ENCODE data around the gene ZFP57.

GRCh38 chr6:29702519-29703103, 21.7 kb upstream of the ZFP57 start:
- TF ChIP-seq BHLHE40 (IDR thresholded peaks at IDR 0.05; ENCODE audit: borderline replicate concordance in 1 of 2, low read depth in 2 of 2, low read length in 1 of 2) (no peak), CTCF (IDR thresholded peaks at IDR 0.05 in 2 of 3, conservative IDR thresholded peaks at IDR 0.05 in 1 of 3; ENCODE audit: control insufficient read depth in 2 of 3, extremely low read depth in 1 of 3, insufficient read depth in 1 of 3, low read depth in 3 of 3, low read length in 3 of 3) (peak; percentile 69 to 84 (median 84)), RUNX3 (IDR thresholded peaks at IDR 0.05; ENCODE audit: low read length) (no peak), EZH2 (IDR thresholded peaks at IDR 0.05; ENCODE audit: borderline replicate concordance, control insufficient read depth, low read depth, low read length) (no peak), POLR2A (IDR thresholded peaks at IDR 0.05; ENCODE audit: low read depth, low read length) (no peak), RCOR1 (conservative IDR thresholded peaks at IDR 0.05; ENCODE audit: low read depth, low read length) (no peak), SRF (IDR thresholded peaks at IDR 0.05; ENCODE audit: low read depth in 2 of 2, low read length in 2 of 2) (no peak), CBX5 (IDR thresholded peaks at IDR 0.05; ENCODE audit: low read depth) (no peak)
- TF ChIP-seq, protein P1, sequence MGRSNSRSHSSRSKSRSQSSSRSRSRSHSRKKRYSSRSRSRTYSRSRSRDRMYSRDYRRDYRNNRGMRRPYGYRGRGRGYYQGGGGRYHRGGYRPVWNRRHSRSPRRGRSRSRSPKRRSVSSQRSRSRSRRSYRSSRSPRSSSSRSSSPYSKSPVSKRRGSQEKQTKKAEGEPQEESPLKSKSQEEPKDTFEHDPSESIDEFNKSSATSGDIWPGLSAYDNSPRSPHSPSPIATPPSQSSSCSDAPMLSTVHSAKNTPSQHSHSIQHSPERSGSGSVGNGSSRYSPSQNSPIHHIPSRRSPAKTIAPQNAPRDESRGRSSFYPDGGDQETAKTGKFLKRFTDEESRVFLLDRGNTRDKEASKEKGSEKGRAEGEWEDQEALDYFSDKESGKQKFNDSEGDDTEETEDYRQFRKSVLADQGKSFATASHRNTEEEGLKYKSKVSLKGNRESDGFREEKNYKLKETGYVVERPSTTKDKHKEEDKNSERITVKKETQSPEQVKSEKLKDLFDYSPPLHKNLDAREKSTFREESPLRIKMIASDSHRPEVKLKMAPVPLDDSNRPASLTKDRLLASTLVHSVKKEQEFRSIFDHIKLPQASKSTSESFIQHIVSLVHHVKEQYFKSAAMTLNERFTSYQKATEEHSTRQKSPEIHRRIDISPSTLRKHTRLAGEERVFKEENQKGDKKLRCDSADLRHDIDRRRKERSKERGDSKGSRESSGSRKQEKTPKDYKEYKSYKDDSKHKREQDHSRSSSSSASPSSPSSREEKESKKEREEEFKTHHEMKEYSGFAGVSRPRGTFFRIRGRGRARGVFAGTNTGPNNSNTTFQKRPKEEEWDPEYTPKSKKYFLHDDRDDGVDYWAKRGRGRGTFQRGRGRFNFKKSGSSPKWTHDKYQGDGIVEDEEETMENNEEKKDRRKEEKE (IDR thresholded peaks at IDR 0.05), result no peak
